Mesenchymal stem cell (in vitro differentiated cells and primary cell): ENCODE data around the gene CCDC97.
A peak's percentile ranks its signal among the peaks of the same experiment; 100 is the strongest.

Experiments
- DNase-seq: peaks from one replicate; pipeline ENCODE4 v3.0.0-alpha.2; 2013
- H2AFZ ChIP-seq: one replicate; pipeline ENCODE4 v1.6.1; 2013; ENCODE audit warnings: low read depth, mild to moderate bottlenecking, control low read depth, inconsistent platforms, low read length, moderate library complexity
- H2AK5ac ChIP-seq: 2 replicates; pipeline ENCODE4 v1.6.1; 2013; ENCODE audit warnings: low read length, moderate library complexity, mild to moderate bottlenecking, inconsistent platforms; ENCODE audit not compliant: severe bottlenecking
- H2BK120ac ChIP-seq: one replicate; pipeline ENCODE4 v1.6.1; 2013; ENCODE audit warnings: low read depth, mild to moderate bottlenecking, inconsistent platforms, low read length, moderate library complexity
- H2BK12ac ChIP-seq, 2 experiments: one replicate each; pipeline ENCODE4 v1.6.1; 2013; ENCODE audit warnings: inconsistent platforms in 2 of 2, low read length in 2 of 2, mild to moderate bottlenecking in 2 of 2, moderate library complexity in 2 of 2, control low read depth in 1 of 2
- H2BK15ac ChIP-seq: one replicate; pipeline ENCODE4 v1.6.1; 2013; ENCODE audit warnings: mild to moderate bottlenecking, low read depth, inconsistent platforms; ENCODE audit not compliant: poor library complexity, severe bottlenecking
- H2BK5ac ChIP-seq: 2 replicates; pipeline ENCODE4 v1.6.1; 2013; ENCODE audit warnings: low read depth, mild to moderate bottlenecking, low read length, control low read depth, inconsistent platforms; ENCODE audit not compliant: poor library complexity, severe bottlenecking
- H3K14ac ChIP-seq, 2 experiments: one replicate each; pipeline ENCODE4 v1.6.1; 2013; ENCODE audit warnings: inconsistent platforms in 2 of 2, low read length in 2 of 2, control low read depth in 1 of 2, mild to moderate bottlenecking in 1 of 2, moderate library complexity in 1 of 2
- H3K18ac ChIP-seq, 2 experiments: one replicate each; pipeline ENCODE4 v1.6.1; 2013; ENCODE audit warnings: inconsistent platforms in 2 of 2, low read length in 2 of 2, control low read depth in 1 of 2, low read depth in 1 of 2, mild to moderate bottlenecking in 1 of 2
- H3K23ac ChIP-seq, 2 experiments: one replicate each; pipeline ENCODE4 v1.6.1; 2013; ENCODE audit warnings: inconsistent platforms in 2 of 2, low read length in 2 of 2, mild to moderate bottlenecking in 2 of 2, moderate library complexity in 2 of 2, control low read depth in 1 of 2
- H3K27ac ChIP-seq: 2 replicates; pipeline ENCODE4 v1.5.1; 2013; ENCODE audit warnings: mild to moderate bottlenecking, moderate library complexity, low read length, control low read depth, inconsistent platforms; ENCODE audit not compliant: poor library complexity, severe bottlenecking
- H3K27me3 ChIP-seq, 2 experiments: 2 replicates each; pipeline versions ENCODE4 v1.6.1 to v1.7.0; 2013; ENCODE audit warnings: low read length in 2 of 2, mild to moderate bottlenecking in 2 of 2, moderate library complexity in 2 of 2, control low read depth in 1 of 2, inconsistent platforms in 1 of 2; ENCODE audit not compliant: control insufficient read depth in 1 of 2, insufficient read depth in 1 of 2
- H3K36me3 ChIP-seq, 2 experiments: 2 replicates each; pipeline versions ENCODE4 v1.6.1 to v1.7.0; 2013; ENCODE audit warnings: low read length in 2 of 2, control low read depth in 1 of 2, inconsistent platforms in 1 of 2, low read depth in 1 of 2, mild to moderate bottlenecking in 1 of 2; ENCODE audit not compliant: insufficient read depth in 2 of 2, control insufficient read depth in 1 of 2
- H3K4ac ChIP-seq, 2 experiments: one replicate each; pipeline ENCODE4 v1.6.1; 2013; ENCODE audit warnings: inconsistent platforms in 2 of 2, low read length in 2 of 2, mild to moderate bottlenecking in 2 of 2, moderate library complexity in 2 of 2, control low read depth in 1 of 2, low read depth in 1 of 2
- H3K4me1 ChIP-seq: 2 replicates; pipeline ENCODE4 v1.6.1; 2013; ENCODE audit warnings: low read depth, low read length, control low read depth; ENCODE audit not compliant: control insufficient read depth, insufficient read depth
- H3K4me2 ChIP-seq: 2 replicates; pipeline ENCODE4 v1.6.1; 2013; ENCODE audit warnings: low read length, mild to moderate bottlenecking, inconsistent platforms; ENCODE audit not compliant: poor library complexity, severe bottlenecking
- H3K4me3 ChIP-seq, 2 experiments: 2 replicates each; pipeline versions ENCODE4 v1.5.1 to v1.7.0; 2013; ENCODE audit warnings: low read length in 2 of 2, mild to moderate bottlenecking in 2 of 2, control low read depth in 1 of 2, low read depth in 1 of 2; ENCODE audit not compliant: insufficient read depth in 1 of 2
- H3K79me1 ChIP-seq: replicated peaks from 2 replicates; pipeline ENCODE4 v1.6.1; 2013; ENCODE audit warnings: mild to moderate bottlenecking, control low read depth, low read length, inconsistent platforms; ENCODE audit not compliant: poor library complexity, severe bottlenecking
- H3K9ac ChIP-seq: 2 replicates; pipeline ENCODE4 v1.7.0; 2013; ENCODE audit warnings: mild to moderate bottlenecking, low read length, moderate library complexity
- H3K9me3 ChIP-seq: 2 replicates; pipeline ENCODE4 v1.7.0; 2013; ENCODE audit warnings: mild to moderate bottlenecking, low read length; ENCODE audit not compliant: control insufficient read depth
- H4K8ac ChIP-seq: one replicate; pipeline ENCODE4 v1.6.1; 2013; ENCODE audit warnings: inconsistent platforms, mild to moderate bottlenecking, low read length, moderate library complexity
- H4K91ac ChIP-seq: one replicate; pipeline ENCODE4 v1.6.1; 2013; ENCODE audit warnings: mild to moderate bottlenecking, low read length, inconsistent platforms
- WGBS: methylation state at CpG from one replicate; pipeline ENCODE4 v1.1.7; 2013; ENCODE audit warnings: mixed read lengths; 5-methylcytosine and 5-hydroxymethylcytosine counted together

The CCDC97 gene

DNA sequence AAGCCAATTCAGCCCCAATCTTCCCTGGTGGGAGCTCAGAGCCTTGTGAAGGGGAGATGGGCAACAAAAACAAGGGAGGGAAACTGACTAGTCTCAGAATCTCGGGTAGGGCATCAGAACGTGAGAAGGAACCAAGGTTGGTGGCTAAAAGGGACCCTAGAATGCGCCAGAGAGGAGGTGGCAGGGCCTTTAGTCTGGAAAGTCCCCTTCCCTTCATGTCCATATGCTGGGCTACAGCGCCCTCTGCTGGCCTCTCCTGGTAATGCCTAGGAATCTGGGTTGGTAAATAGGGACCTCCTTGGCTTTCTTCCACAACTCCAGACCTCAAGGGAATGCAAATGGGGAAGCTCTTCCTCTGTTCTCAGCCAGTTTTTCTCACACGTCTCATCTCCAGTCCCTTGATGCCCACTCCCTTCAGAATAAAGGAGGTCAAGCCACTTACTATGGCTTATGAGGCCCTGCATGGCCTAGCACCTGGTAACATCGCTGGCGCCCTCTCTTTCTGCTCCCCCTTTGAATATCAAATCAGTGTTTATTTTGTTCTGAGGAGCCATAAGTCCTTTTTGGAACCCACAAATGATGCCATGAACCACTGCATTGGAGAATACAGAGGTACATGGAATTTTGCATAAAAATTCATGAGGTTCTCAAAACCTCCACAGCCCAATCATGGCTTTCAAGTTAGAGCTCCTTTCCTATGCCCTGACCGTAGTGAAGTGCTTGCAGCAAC, 1.4 kb upstream of the CCDC97 start:
- H3K14ac ChIP-seq = peak overlapping the region in 1 of 2 experiments; percentile 4
- H2AFZ ChIP-seq = peak overlapping the region; percentile 7
- H4K8ac ChIP-seq = no peak overlapping the region
- H3K4me2 ChIP-seq = no peak overlapping the region
- H3K23ac ChIP-seq = no peak overlapping the region
- H3K27me3 ChIP-seq = no peaks in the 10 kb centered on the region
- H3K27ac ChIP-seq = peak overlapping the region; percentile 99
- WGBS = 36% methylated on average over 7 of the region's 8 CpGs
- peak overlapping the region in 1 of 2 experiments; percentile 85 for H3K4me3 ChIP-seq
- peak overlapping the region; percentile 23 to 55 for H3K18ac ChIP-seq
- peaks cover 52 to 59% of the 10 kb centered on the region in 2 experiments for H3K36me3 ChIP-seq
- peak; percentile 94 for DNase-seq
- peaks cover 18% of the 10 kb centered on the region for H3K4me1 ChIP-seq
- no peaks in the 10 kb centered on the region for H3K9me3 ChIP-seq
- H4K91ac ChIP-seq = peak overlapping the region; percentile 56
- H2BK5ac ChIP-seq = no peak overlapping the region
- H2BK120ac ChIP-seq = no peak overlapping the region
- no peak overlapping the region for H2BK15ac ChIP-seq
- H2BK12ac ChIP-seq = peak overlapping the region in 1 of 2 experiments; percentile 70
- H3K4ac ChIP-seq = peak overlapping the region in 1 of 2 experiments; percentile 49
- H3K79me1 ChIP-seq = peaks cover 35% of the 10 kb centered on the region
- H3K9ac ChIP-seq = peak overlapping the region; percentile 99
- no peak overlapping the region for H2AK5ac ChIP-seq

- peak overlapping the region; percentile 77 to 85 for H3K4me3 ChIP-seq
- H3K18ac ChIP-seq = peak overlapping the region; percentile 92 to 93
- peak overlapping the region in 1 of 2 experiments; percentile 91 for H3K23ac ChIP-seq
- H3K4me1 ChIP-seq = peaks cover 18% of the 10 kb centered on the region
- H2AK5ac ChIP-seq = peak overlapping the region; percentile 65
- H3K36me3 ChIP-seq = peaks cover 50 to 58% of the 10 kb centered on the region in 2 experiments
- H3K27me3 ChIP-seq = no peaks in the 10 kb centered on the region
- H3K9me3 ChIP-seq = no peaks in the 10 kb centered on the region
- peak overlapping the region in 1 of 2 experiments; percentile 4 for H3K14ac ChIP-seq
- H4K8ac ChIP-seq = peak overlapping the region; percentile 85
- peak overlapping the region; percentile 75 for H4K91ac ChIP-seq
- no peak overlapping the region for H2AFZ ChIP-seq
- WGBS = 50% methylated on average over 25 of the region's 26 CpGs
- peak overlapping the region; percentile 87 for H3K4me2 ChIP-seq
- no peak overlapping the region for H2BK15ac ChIP-seq
- H3K27ac ChIP-seq = peak overlapping the region; percentile 99
- peak overlapping the region; percentile 40 to 76 for H2BK12ac ChIP-seq
- peaks cover 29% of the 10 kb centered on the region for H3K79me1 ChIP-seq
- H3K9ac ChIP-seq = peak overlapping the region; percentile 99
- H2BK5ac ChIP-seq = peak overlapping the region; percentile 98
- peak overlapping the region; percentile 2 to 89 for H3K4ac ChIP-seq
- H2BK120ac ChIP-seq = no peak overlapping the region
- DNase-seq = peak; percentile 36
These were observed 566 bp upstream of the CCDC97 start for GRCh38 chr19:41309180-41310032.

DNA sequence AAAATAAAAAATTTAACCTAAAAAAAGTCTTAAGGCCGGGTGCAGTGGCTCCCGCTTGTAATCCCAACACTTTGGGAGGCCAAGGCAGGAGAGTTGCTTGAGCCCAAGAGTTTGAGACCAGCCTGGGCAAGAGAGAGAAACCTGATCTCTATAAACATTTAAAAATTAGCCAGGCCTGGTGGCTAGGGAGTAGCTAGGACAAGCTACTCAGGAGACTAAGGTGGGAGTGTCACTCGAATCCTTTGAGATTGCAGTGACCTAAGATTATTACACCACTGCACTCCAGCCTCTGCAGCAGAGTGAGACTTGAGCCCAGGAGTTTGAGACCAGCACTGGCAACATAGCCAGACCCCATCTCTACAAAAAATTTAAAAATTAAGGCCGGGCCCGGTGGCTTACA, 1.1 kb downstream of the CCDC97 start:
- Histone ChIP-seq H3K27me3 (no peaks in the 10 kb centered on the region), H2BK15ac (no peak overlapping the region), H4K91ac (no peak overlapping the region), H2BK120ac (no peak overlapping the region), H3K4me1 (peaks cover 18% of the 10 kb centered on the region), H3K4me3 (peak overlapping the region in 1 of 2 experiments; percentile 85), H3K14ac (no peak overlapping the region), H3K18ac (no peak overlapping the region), H3K9me3 (no peaks in the 10 kb centered on the region), H2BK12ac (no peak overlapping the region), H3K4me2 (peak overlapping the region; percentile 55), H3K9ac (peak overlapping the region; percentile 99), H3K4ac (no peak overlapping the region), H3K23ac (no peak overlapping the region), H2BK5ac (no peak overlapping the region), H4K8ac (no peak overlapping the region), H3K79me1 (peaks cover 25% of the 10 kb centered on the region), H2AFZ (no peak overlapping the region), H3K27ac (peak overlapping the region; percentile 99), H3K36me3 (peaks cover 44 to 50% of the 10 kb centered on the region in 2 experiments), H2AK5ac (no peak overlapping the region)
- 52% methylated on average over 3 of the region's 5 CpGs for WGBS
- peak; percentile 47 for DNase-seq

- Histone ChIP-seq H3K4me3 (peak overlapping the region in 1 of 2 experiments; percentile 85), H3K36me3 (peaks cover 44 to 50% of the 10 kb centered on the region in 2 experiments), H3K79me1 (peaks cover 26% of the 10 kb centered on the region), H2BK12ac (no peak overlapping the region), H2AFZ (no peak overlapping the region), H2AK5ac (no peak overlapping the region), H3K14ac (no peak overlapping the region), H3K9me3 (no peaks in the 10 kb centered on the region), H2BK120ac (no peak overlapping the region), H3K18ac (no peak overlapping the region), H3K27ac (peak overlapping the region; percentile 6), H3K9ac (peak overlapping the region; percentile 99), H3K23ac (no peak overlapping the region), H2BK15ac (no peak overlapping the region), H3K27me3 (no peaks in the 10 kb centered on the region), H4K91ac (no peak overlapping the region), H3K4ac (no peak overlapping the region), H4K8ac (no peak overlapping the region), H3K4me1 (peaks cover 20% of the 10 kb centered on the region), H3K4me2 (no peak overlapping the region), H2BK5ac (no peak overlapping the region)
- peak; percentile 49 for DNase-seq
- 88% methylated on average over 7 of the region's 8 CpGs for whole genome bisulfite sequencing
These were observed 1.6 kb downstream of the CCDC97 start for GRCh38 chr19:41311613-41312012.
